ENCODE data around the gene RNF43. TPM values are rescaled to one million over a fixed set of nuclear protein-coding genes. Genes with fewer than 3 reads are reported as not detected.
"Not testable (repeated sequence)": the region's sequence is repeated elsewhere in the genome, so short reads cannot be mapped to it uniquely, and the experiment has no call there.

RNF43 gene
- total RNA-seq, 6 donors from 2014 or later: 8.5 to 22.0 (median 13.0) TPM

DNA sequence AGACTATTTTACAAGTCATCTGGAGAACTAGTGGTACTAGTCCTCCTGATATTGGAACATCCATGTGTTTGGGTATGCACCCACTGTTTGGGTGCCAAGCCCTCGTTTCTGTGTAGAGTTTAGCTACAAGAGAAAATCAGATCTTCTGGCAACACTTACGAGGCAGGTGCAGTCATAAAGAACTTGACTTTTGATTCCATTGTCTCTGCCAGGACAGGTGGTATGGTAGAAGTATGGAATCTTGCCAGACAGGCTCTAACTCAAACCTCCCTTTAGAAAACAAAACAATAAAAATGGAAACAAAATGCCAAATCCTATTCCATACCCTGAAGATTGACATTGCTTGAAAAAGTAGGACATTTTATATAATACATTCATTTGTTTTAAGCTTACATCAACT is 16.0 kb downstream of the RNF43 start:
- no peak overlapping the region for H3K4me3 ChIP-seq
- ATAC-seq (ENCODE audit: low FRiP score in 2 of 2) (no peak), DNase-seq (no peak)
- H3K27me3 ChIP-seq: no peaks in the 10 kb centered on the region
- 58 to 69% methylated on average over 2 of the region's 2 CpGs for WGBS, 2 donors
- no peak for TF ChIP-seq POLR2AphosphoS5 (IDR thresholded peaks at IDR 0.05)
- TF ChIP-seq EP300 (IDR thresholded peaks at IDR 0.05): no peak
- no peak for TF ChIP-seq CTCF (IDR thresholded peaks at IDR 0.05)
- TF ChIP-seq POLR2A (IDR thresholded peaks at IDR 0.05): no peak
- H3K36me3 ChIP-seq: no peaks in the 10 kb centered on the region
- H3K27ac ChIP-seq: no peak overlapping the region
- H3K4me1 ChIP-seq: peaks cover 0 to 6% (median 0%) of the 10 kb centered on the region in 4 donors
- no peaks in the 10 kb centered on the region for H3K9me3 ChIP-seq

DNA sequence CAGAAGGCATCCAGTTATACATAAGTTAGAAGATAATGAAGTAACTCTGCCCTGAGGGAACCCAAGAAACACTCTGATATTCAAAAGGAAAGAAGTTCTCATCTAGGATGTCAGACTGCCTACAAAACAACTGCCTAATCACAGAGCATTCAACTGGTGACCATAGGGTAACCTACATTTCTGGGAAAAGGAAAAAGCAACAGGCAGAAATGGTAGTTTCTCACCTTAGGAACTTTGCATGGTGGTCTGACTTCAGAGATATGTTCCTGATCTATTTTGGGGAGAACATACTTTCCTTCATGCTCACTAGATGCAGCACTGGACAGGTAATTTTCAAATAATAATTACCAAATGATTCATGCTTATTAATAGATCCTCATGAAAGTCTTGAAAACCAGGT is 16.5 kb downstream of the RNF43 start:
- Histone ChIP-seq H3K9me3 (no peaks in the 10 kb centered on the region), H3K27ac (no peak overlapping the region), H3K36me3 (no peaks in the 10 kb centered on the region), H3K27me3 (no peaks in the 10 kb centered on the region), H3K4me3 (no peak overlapping the region), H3K4me1 (peaks cover 0 to 6% (median 0%) of the 10 kb centered on the region in 4 donors)
- ATAC-seq (ENCODE audit: low FRiP score in 2 of 2) (no peak), DNase-seq (no peak)
- TF ChIP-seq POLR2A (IDR thresholded peaks at IDR 0.05) (no peak), CTCF (IDR thresholded peaks at IDR 0.05) (no peak), EP300 (IDR thresholded peaks at IDR 0.05) (no peak), POLR2AphosphoS5 (IDR thresholded peaks at IDR 0.05) (no peak)

- 70 to 83% methylated on average over 3 of the region's 3 CpGs for WGBS, 2 donors
- Histone ChIP-seq H3K9me3 (no peaks in the 10 kb centered on the region), H3K4me1 (peaks cover 0 to 6% (median 0%) of the 10 kb centered on the region in 4 donors), H3K27me3 (no peaks in the 10 kb centered on the region), H3K4me3 (no peak overlapping the region), H3K27ac (no peak overlapping the region), H3K36me3 (no peaks in the 10 kb centered on the region)
- TF ChIP-seq POLR2A (IDR thresholded peaks at IDR 0.05) (no peak), POLR2AphosphoS5 (IDR thresholded peaks at IDR 0.05) (no peak), EP300 (IDR thresholded peaks at IDR 0.05) (no peak), CTCF (IDR thresholded peaks at IDR 0.05) (no peak)
- ATAC-seq (ENCODE audit: low FRiP score in 2 of 2): no peak
- DNase-seq: no peak
Measured at GRCh38 chr17:58399974-58400373, 17.4 kb downstream of the RNF43 start.

- no peak for TF ChIP-seq POLR2AphosphoS5 (IDR thresholded peaks at IDR 0.05)
- no peak for TF ChIP-seq EP300 (IDR thresholded peaks at IDR 0.05)
- no peak for TF ChIP-seq POLR2A (IDR thresholded peaks at IDR 0.05)
- TF ChIP-seq CTCF (IDR thresholded peaks at IDR 0.05): no peak
- Histone ChIP-seq H3K27ac (no peak overlapping the region), H3K27me3 (no peaks in the 10 kb centered on the region), H3K4me3 (no peak overlapping the region), H3K9me3 (no peaks in the 10 kb centered on the region), H3K4me1 (peaks cover 0 to 6% (median 0%) of the 10 kb centered on the region in 4 donors), H3K36me3 (no peaks in the 10 kb centered on the region)
- ATAC-seq (ENCODE audit: low FRiP score in 2 of 2) (no peak), DNase-seq (no peak)
- WGBS, 2 donors: 52 to 67% methylated on average over 3 of the region's 3 CpGs
Measured at GRCh38 chr17:58398574-58399266, 18.6 kb downstream of the RNF43 start.

DNA sequence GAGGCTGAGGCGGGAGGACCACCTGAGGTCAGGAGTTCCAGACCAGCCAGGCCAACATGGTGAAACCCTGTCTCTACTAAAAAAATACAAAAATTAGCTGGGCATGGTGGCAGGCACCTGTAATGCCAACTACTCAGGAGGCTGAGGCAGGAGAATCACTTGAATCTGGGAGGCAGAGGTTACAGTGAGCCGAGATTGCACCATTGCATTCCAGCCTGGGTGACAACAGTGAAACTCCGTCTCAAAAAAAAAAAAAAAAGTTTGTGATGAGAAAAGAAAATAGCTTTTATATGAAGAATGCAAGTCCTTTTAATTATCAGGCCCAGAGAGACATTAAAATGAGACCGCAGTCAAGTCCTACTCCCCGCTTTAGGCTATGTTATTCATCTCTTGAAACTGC is 19.9 kb downstream of the RNF43 start:
- not testable (repeated sequence) for H3K4me1 ChIP-seq; H3K4me3 ChIP-seq; H3K27me3 ChIP-seq; H3K27ac ChIP-seq; H3K36me3 ChIP-seq; H3K9me3 ChIP-seq; DNase-seq; ATAC-seq (ENCODE audit: low FRiP score in 2 of 2)
- WGBS, 2 donors: 82 to 89% methylated on average over 5 of the region's 5 CpGs

Measured in upper lobe of left lung (tissue), 6 donors.